ENCODE results near the gene SSRP1. TPM values are rescaled to one million over a fixed set of nuclear protein-coding genes. Genes with fewer than 3 reads are reported as not detected.

The SSRP1 gene
- total RNA-seq, 3 donors from 2014 or later: 59.5 to 79.3 (median 65.8) TPM

DNA sequence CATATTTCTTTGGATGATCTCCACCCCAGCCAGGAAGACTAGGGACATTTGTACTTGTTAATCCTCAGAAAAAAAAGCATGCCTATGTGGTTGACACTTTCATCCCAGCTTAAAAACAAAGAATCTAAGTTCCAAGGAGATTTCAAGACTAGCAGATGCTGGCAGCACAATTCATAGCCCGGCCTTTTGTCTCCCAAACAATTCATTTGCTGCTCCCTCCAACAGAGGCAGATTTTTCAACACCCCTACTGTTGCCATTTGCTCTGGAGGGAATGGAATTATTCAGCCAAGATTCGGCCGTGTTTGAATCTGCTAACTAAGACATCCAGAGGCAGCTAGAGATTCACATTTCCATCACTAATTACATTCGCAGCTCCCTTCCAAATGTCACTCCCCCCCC is 17.8 kb upstream of the SSRP1 start:
- TF ChIP-seq, protein P1, sequence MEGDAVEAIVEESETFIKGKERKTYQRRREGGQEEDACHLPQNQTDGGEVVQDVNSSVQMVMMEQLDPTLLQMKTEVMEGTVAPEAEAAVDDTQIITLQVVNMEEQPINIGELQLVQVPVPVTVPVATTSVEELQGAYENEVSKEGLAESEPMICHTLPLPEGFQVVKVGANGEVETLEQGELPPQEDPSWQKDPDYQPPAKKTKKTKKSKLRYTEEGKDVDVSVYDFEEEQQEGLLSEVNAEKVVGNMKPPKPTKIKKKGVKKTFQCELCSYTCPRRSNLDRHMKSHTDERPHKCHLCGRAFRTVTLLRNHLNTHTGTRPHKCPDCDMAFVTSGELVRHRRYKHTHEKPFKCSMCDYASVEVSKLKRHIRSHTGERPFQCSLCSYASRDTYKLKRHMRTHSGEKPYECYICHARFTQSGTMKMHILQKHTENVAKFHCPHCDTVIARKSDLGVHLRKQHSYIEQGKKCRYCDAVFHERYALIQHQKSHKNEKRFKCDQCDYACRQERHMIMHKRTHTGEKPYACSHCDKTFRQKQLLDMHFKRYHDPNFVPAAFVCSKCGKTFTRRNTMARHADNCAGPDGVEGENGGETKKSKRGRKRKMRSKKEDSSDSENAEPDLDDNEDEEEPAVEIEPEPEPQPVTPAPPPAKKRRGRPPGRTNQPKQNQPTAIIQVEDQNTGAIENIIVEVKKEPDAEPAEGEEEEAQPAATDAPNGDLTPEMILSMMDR (IDR thresholded peaks at IDR 0.05): no peak
- Histone ChIP-seq H3K4me1 (ENCODE audit: low read depth) (no peaks in the 10 kb centered on the region), H3K4me3 (no peak overlapping the region), H3K9me3 (no peaks in the 10 kb centered on the region), H3K36me3 (ENCODE audit: low read depth) (no peaks in the 10 kb centered on the region)
- intact Hi-C loops (cut with DNase I, micrococcal nuclease): no loop called here
- no peak for ATAC-seq
- no peak for DNase-seq

DNA sequence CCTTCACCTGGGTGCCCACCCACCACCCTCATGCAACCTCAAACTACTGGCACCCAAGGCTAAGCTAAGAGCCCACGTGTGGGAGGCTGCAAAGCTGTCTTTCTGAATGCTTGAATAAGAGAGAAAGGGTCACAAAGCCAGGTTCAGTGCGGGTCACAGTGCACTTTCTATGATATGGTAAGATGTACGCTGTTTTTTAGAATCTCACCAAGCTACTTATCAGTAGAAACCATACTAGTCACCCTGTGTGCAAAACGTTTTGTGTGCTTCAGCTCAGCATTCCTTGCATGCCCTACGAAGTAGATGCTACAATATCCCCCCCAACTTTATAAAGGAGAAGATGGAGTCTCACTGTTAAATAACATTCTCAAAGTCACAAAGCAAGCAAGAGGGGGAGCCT is 17.3 kb upstream of the SSRP1 start:
- Histone ChIP-seq H3K4me3 (no peak overlapping the region), H3K4me1 (ENCODE audit: low read depth) (no peaks in the 10 kb centered on the region), H3K36me3 (ENCODE audit: low read depth) (no peaks in the 10 kb centered on the region), H3K9me3 (no peaks in the 10 kb centered on the region)
- intact Hi-C loops (cut with DNase I, micrococcal nuclease): no loop called here
- TF ChIP-seq, protein P1 (IDR thresholded peaks at IDR 0.05): no peak
- ATAC-seq (no peak), DNase-seq (no peak)

DNA sequence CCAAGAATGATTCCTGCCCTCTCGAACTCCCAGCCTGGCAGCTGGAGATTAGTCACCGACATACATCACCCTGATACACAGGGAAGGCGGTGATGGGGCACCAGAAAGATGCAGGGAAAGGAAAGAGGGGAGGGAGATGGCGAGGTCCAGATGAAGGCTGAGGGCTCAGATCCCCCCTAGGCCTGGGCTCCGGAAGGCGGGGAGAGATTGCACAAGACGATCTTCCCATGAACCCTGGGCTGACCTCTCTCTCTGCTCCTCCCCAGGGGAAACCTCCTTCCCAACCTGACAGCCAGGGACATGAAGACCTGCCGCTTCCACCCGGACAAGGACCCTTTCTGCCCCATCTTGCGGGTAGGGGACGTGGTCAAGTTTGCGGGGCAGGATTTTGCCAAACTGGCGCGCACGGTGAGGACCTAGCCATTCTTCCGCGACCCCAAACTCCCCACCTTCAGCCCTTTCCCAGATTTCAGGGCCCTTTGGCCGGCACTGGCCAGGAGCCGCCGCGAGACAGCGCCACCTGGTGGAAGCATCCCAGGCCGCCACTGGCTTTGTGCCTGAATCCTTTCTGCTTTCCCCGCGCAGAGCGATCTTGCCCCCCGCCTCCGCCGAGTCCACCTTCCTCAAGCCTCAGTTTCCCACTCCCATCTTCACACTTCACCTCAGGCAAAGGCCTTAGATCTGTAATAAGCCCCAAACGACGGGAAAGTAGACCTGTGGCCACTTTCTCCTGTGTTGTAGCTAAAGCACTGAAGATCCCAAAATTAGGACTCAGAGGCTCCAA is 14.0 kb upstream of the SSRP1 start:
- TF ChIP-seq, protein P1 (IDR thresholded peaks at IDR 0.05): peak; percentile 95
- Histone ChIP-seq H3K9me3 (no peaks in the 10 kb centered on the region), H3K36me3 (ENCODE audit: low read depth) (no peaks in the 10 kb centered on the region), H3K4me1 (ENCODE audit: low read depth) (no peaks in the 10 kb centered on the region), H3K4me3 (no peak overlapping the region)
- intact Hi-C loops (cut with DNase I, micrococcal nuclease): loop anchor here in 1 of 2 donors (10.0 kb wide), 1 partner anchor 295 kb away; the partner anchor contains the start of gene YPEL4
- DNase-seq (peak; percentile 66 to 78 (median 76)), ATAC-seq (peak; percentile 70)

DNA sequence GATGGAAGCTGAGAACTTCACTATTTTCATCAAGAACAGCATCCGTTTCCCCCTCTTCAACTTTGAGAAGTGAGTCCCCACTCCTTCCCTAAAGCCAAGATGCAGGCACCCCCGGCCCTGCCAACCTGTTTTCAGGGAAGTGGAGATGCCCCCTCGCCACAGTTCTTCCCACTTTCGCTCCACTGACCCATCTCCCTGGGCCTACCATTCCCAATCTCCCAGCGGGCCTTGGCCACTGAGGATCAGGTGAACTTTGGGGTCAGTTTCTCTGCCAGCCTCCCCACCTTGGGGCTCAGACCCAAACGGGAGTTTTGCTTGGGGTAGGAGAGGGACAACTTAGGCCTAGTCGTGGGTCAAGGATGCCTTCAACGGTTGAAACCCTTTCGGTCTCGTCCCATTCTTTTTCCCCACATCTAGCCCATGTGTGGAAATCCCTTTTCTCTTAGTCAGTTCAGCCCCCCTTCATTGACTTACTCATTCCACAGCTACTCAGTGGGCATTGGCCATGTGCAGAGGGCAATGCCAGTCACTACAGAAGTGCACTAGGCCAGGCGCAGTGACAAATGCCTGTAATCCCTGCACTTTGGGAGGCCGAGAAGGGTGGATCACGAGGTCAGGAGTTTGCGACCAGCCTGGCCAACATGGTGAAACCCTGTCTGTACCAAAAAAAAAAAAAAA is 13.1 kb upstream of the SSRP1 start:
- H3K36me3 ChIP-seq (ENCODE audit: low read depth): no peaks in the 10 kb centered on the region
- TF ChIP-seq, protein P1 (IDR thresholded peaks at IDR 0.05): no peak
- H3K9me3 ChIP-seq: no peaks in the 10 kb centered on the region
- DNase-seq (no peak), ATAC-seq (no peak)
- intact Hi-C loops (cut with DNase I, micrococcal nuclease): loop anchor here in 1 of 2 donors (10.0 kb wide), 1 partner anchor 296 kb away; the partner anchor contains the start of gene YPEL4
- no peaks in the 10 kb centered on the region for H3K4me1 ChIP-seq (ENCODE audit: low read depth)
- no peak overlapping the region for H3K4me3 ChIP-seq

DNA sequence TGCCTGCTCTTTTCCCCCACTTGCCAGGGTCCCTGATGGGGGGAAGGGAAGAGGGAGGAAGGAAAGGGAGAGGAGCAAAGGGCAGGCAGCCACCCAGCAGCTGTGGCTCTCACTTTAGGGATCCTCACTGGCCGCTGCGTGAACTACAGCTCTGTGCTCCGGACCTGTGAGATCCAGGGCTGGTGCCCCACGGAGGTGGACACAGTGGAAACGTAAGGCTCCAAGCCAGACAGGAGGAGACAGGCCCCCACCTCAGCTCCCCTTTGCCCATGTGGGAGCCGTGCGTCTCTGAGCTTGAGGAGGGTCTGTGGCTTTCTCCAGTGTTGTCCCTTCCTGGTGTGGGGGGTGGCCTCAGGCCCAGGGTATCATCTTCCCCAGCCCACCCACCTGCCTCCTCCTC is 12.4 kb upstream of the SSRP1 start:
- TF ChIP-seq, protein P1 (IDR thresholded peaks at IDR 0.05): no peak
- H3K9me3 ChIP-seq: no peaks in the 10 kb centered on the region
- ATAC-seq (no peak), DNase-seq (no peak)
- H3K36me3 ChIP-seq (ENCODE audit: low read depth): no peaks in the 10 kb centered on the region
- intact Hi-C loops (cut with DNase I, micrococcal nuclease): loop anchor here in 1 of 2 donors (10.0 kb wide), 1 partner anchor 297 kb away; the partner anchor contains the start of gene YPEL4
- H3K4me1 ChIP-seq (ENCODE audit: low read depth): no peaks in the 10 kb centered on the region
- H3K4me3 ChIP-seq: no peak overlapping the region
